ENCODE measurements around the gene ZFAND3.
"Not testable (repeated sequence)": the region's sequence is repeated elsewhere in the genome, so short reads cannot be mapped to it uniquely, and the experiment has no call there.

Gene ZFAND3

GRCh38 chr6:37936906-37937305 is 117.4 kb downstream of the ZFAND3 start:
- no peak for DNase-seq (ENCODE audit: low read depth)

GRCh38 chr6:37938909-37939308 is 119.4 kb downstream of the ZFAND3 start:
- no peak for DNase-seq (ENCODE audit: low read depth)

- no peak for DNase-seq (ENCODE audit: low read depth)
Measured at GRCh38 chr6:37940074-37940847, 120.7 kb downstream of the ZFAND3 start.

- no peak for DNase-seq (ENCODE audit: low read depth)
Measured at GRCh38 chr6:37941871-37942270, 122.3 kb downstream of the ZFAND3 start.

GRCh38 chr6:37942606-37943376 is 123.3 kb downstream of the ZFAND3 start:
- DNase-seq (ENCODE audit: low read depth), result no peak

- DNase-seq (ENCODE audit: low read depth), result no peak
Measured at GRCh38 chr6:37943436-37944058, 124.0 kb downstream of the ZFAND3 start.

- DNase-seq (ENCODE audit: low read depth), result no peak
Measured at GRCh38 chr6:37946057-37946456, 126.5 kb downstream of the ZFAND3 start.

GRCh38 chr6:37947468-37947867 is 127.9 kb downstream of the ZFAND3 start:
- no peak for DNase-seq (ENCODE audit: low read depth)

GRCh38 chr6:37948584-37948983 is 129.1 kb downstream of the ZFAND3 start:
- DNase-seq (ENCODE audit: low read depth), result not testable (repeated sequence)

GRCh38 chr6:37952027-37952426 is 132.5 kb downstream of the ZFAND3 start:
- no peak for DNase-seq (ENCODE audit: low read depth)

GRCh38 chr6:37954791-37955190 is 135.3 kb downstream of the ZFAND3 start:
- DNase-seq (ENCODE audit: low read depth), result no peak

GRCh38 chr6:37956711-37957275 is 137.3 kb downstream of the ZFAND3 start:
- no peak for DNase-seq (ENCODE audit: low read depth)

GRCh38 chr6:37959061-37959460 is 139.5 kb downstream of the ZFAND3 start:
- DNase-seq (ENCODE audit: low read depth), result no peak

- no peak for DNase-seq (ENCODE audit: low read depth)
Measured at GRCh38 chr6:37960139-37960935, 140.8 kb downstream of the ZFAND3 start.

- DNase-seq (ENCODE audit: low read depth), result not testable (repeated sequence)
Measured at GRCh38 chr6:37962481-37963080, 143.1 kb downstream of the ZFAND3 start.

- DNase-seq (ENCODE audit: low read depth), result no peak
Measured at GRCh38 chr6:37965964-37966676, 146.6 kb downstream of the ZFAND3 start.

- no peak for DNase-seq (ENCODE audit: low read depth)
Measured at GRCh38 chr6:37966801-37967200, 147.3 kb downstream of the ZFAND3 start.

- no peak for DNase-seq (ENCODE audit: low read depth)
Measured at GRCh38 chr6:37967651-37968050, 148.1 kb downstream of the ZFAND3 start.

GRCh38 chr6:37971266-37971665 is 151.7 kb downstream of the ZFAND3 start:
- DNase-seq (ENCODE audit: low read depth), result no peak

- no peak for DNase-seq (ENCODE audit: low read depth)
Measured at GRCh38 chr6:37971711-37972390, 152.3 kb downstream of the ZFAND3 start.

All from activated T-helper 1 cell treated with Interleukin-2 at 50 U/mL for 16 hours (primary cell).